CD14-positive monocyte (primary cell): ENCODE data around the gene C3orf18. TPM values are rescaled to one million over a fixed set of nuclear protein-coding genes. Genes with fewer than 3 reads are reported as not detected.
A peak's percentile ranks its signal among the peaks of the same experiment; 100 is the strongest.

ENCODE experiments used
- DNase-seq, 3 donors: peaks; one replicate each; pipeline ENCODE4 v3.0.0-alpha.2; 2011 to 2022
- H2AFZ ChIP-seq: 2 replicates; pipeline ENCODE4 v1.6.0; 2012; ENCODE audit warnings: mild to moderate bottlenecking, low read depth, low read length, inconsistent platforms; ENCODE audit not compliant: insufficient read depth, poor library complexity, severe bottlenecking
- H3K27ac ChIP-seq, 2 donors: 1 replicate in 1 of 2; 2 replicates in 1 of 2; pipeline ENCODE4 v1.5.1; 2012 to 2013; ENCODE audit warnings: low read length in 2 of 2, control low read depth in 1 of 2, inconsistent platforms in 1 of 2, low read depth in 1 of 2, mild to moderate bottlenecking in 1 of 2
- H3K27me3 ChIP-seq, 2 donors: one replicate each; pipeline versions ENCODE4 v1.6.0 to v1.6.1; 2011 to 2013; ENCODE audit warnings: low read length in 2 of 2; ENCODE audit not compliant: control insufficient read depth in 2 of 2, insufficient read depth in 2 of 2
- H3K36me3 ChIP-seq, 2 donors: replicated peaks in 1 of 2; 1 replicate in 1 of 2; 2 replicates in 1 of 2; pipeline versions ENCODE4 v1.5.1 to v1.6.1; 2012 to 2013; ENCODE audit warnings: low read length in 2 of 2, control low read depth in 1 of 2, inconsistent platforms in 1 of 2, mild to moderate bottlenecking in 1 of 2; ENCODE audit not compliant: insufficient read depth in 2 of 2, control insufficient read depth in 1 of 2
- H3K4me1 ChIP-seq, 2 donors: 1 replicate in 1 of 2; 2 replicates in 1 of 2; pipeline versions ENCODE4 v1.5.1 to v1.6.1; 2012 to 2013; ENCODE audit warnings: low read length in 2 of 2, control low read depth in 1 of 2, inconsistent platforms in 1 of 2, mild to moderate bottlenecking in 1 of 2, moderate library complexity in 1 of 2; ENCODE audit not compliant: insufficient read depth in 2 of 2, control insufficient read depth in 1 of 2
- H3K4me2 ChIP-seq: replicated peaks from 2 replicates; pipeline ENCODE3; 2012; ENCODE audit warnings: low read length, moderate library complexity, mild to moderate bottlenecking; ENCODE audit not compliant: poor library complexity, severe bottlenecking; ENCODE audit errors: extremely low read depth
- H3K4me3 ChIP-seq, 3 experiments: fragments of 200-600 bp in 1 of 3; sonication (generic) in 1 of 3; replicated peaks in 1 of 3; 1 replicate in 2 of 3; 2 replicates in 1 of 3; pipeline ENCODE4 v1.5.1; 2011 to 2013; ENCODE audit warnings: low read length in 3 of 3, mild to moderate bottlenecking in 3 of 3, control low read depth in 2 of 3, low read depth in 2 of 3, inconsistent platforms in 1 of 3, moderate library complexity in 1 of 3
- H3K79me2 ChIP-seq: 2 replicates; pipeline ENCODE4 v1.6.0; 2012; ENCODE audit warnings: mild to moderate bottlenecking, control low read depth, inconsistent platforms, low read length, moderate library complexity; ENCODE audit not compliant: insufficient read depth
- H3K9ac ChIP-seq: 2 replicates; pipeline ENCODE4 v1.6.0; 2017; ENCODE audit warnings: low read length, mild to moderate bottlenecking; ENCODE audit not compliant: insufficient read depth, poor library complexity, severe bottlenecking
- H3K9me3 ChIP-seq, 2 donors: replicated peaks in 1 of 2; 1 replicate in 1 of 2; 2 replicates in 1 of 2; pipeline versions ENCODE4 v1.5.1 to v1.6.1; 2012 to 2013; ENCODE audit warnings: low read length in 2 of 2, control low read depth in 1 of 2; ENCODE audit not compliant: control insufficient read depth in 1 of 2, insufficient read depth in 1 of 2
- H4K20me1 ChIP-seq: 2 replicates; pipeline ENCODE4 v1.6.0; 2012; ENCODE audit warnings: mild to moderate bottlenecking, low read length, control low read depth, moderate library complexity; ENCODE audit not compliant: insufficient read depth
- H3K27ac Mint-ChIP-seq, 7 donors: one replicate each; pipeline ENCODE4 v1.8.0; 2020; ENCODE audit warnings: mild to moderate bottlenecking in 7 of 7, mixed read lengths in 7 of 7, moderate library complexity in 6 of 7, inconsistent platforms in 2 of 7
- H3K27me3 Mint-ChIP-seq, 3 donors: one replicate each; pipeline ENCODE4 v1.8.0; 2021 to 2022; ENCODE audit warnings: low read depth in 3 of 3, mild to moderate bottlenecking in 3 of 3, mixed read lengths in 3 of 3, moderate library complexity in 3 of 3, inconsistent platforms in 1 of 3
- H3K36me3 Mint-ChIP-seq, 2 donors: one replicate each; pipeline ENCODE4 v1.8.0; 2020; ENCODE audit warnings: mixed read lengths in 2 of 2, inconsistent platforms in 1 of 2, mild to moderate bottlenecking in 1 of 2
- H3K4me1 Mint-ChIP-seq: one replicate; pipeline ENCODE4 v1.8.0; 2020; ENCODE audit warnings: mild to moderate bottlenecking, mixed read lengths
- H3K4me3 Mint-ChIP-seq, 2 donors: one replicate each; pipeline ENCODE4 v1.8.0; 2020; ENCODE audit warnings: mild to moderate bottlenecking in 2 of 2, mixed read lengths in 2 of 2, moderate library complexity in 1 of 2
- H3K9me3 Mint-ChIP-seq, 7 donors: one replicate each; pipeline ENCODE4 v1.8.0; 2020 to 2022; ENCODE audit warnings: mixed read lengths in 7 of 7, mild to moderate bottlenecking in 6 of 7, moderate library complexity in 6 of 7, inconsistent platforms in 2 of 7
- CTCF ChIP-seq: fragments of 200-600 bp; IDR thresholded peaks from one replicate; pipeline ENCODE4 v1.8.0; 2022; ENCODE audit warnings: antibody characterized with exemption, mild to moderate bottlenecking
- WGBS: methylation state at CpG from one replicate; pipeline ENCODE4 v1.1.5; 2013; ENCODE audit warnings: missing lambda C conversion rate; ENCODE audit not compliant: insufficient coverage; 5-methylcytosine and 5-hydroxymethylcytosine counted together
- intact Hi-C, 2 donors: fragments of 100-400 bp; cut with micrococcal nuclease; formaldehyde crosslinking; loops; one replicate each; pipeline versions ENCODE4 v1.15.0 to v1.15.1; 2023
- polyA plus RNA-seq, 3 donors: library from polyadenylated mRNA; depleted of rRNA in 1 of 3; unstranded in 2 of 3; stranded (reverse) in 1 of 3; fragments of 300-500 nt in 2 of 3; fragments of >200 nt in 1 of 3; fragmentation: Illumina TruSeq in 2 of 3; gene quantifications; 1 replicate in 2 of 3; 2 replicates in 1 of 3; pipeline ENCODE4 v1.2.3, GENCODE V29; 2012 to 2021

Gene C3orf18
- polyA plus RNA-seq, 3 donors: 0.18 to 1.5 (median 0.76) TPM

DNA sequence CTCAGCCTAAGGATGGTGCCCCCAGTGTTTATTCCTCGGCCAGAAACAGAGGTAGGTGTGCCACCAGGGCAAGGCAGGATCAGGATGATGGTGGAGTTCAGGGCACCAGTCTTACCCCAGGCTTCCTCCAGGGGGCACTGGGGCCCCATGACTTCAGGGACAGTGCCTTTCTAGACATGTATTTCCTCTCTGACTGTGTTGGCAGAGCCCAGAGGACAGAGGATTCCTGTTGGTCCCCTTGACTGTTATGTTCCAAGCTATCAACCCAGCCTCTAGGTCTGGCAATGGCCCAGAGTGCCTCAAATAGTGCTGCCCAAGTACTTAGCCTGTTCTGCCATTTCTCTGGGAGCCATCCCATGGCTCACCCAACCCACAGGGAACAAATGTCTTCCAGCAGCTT, 4.6 kb upstream of the C3orf18 start:
- 11% methylated on average over 1 of the region's 1 CpG for WGBS
- Mint-ChIP-seq H3K4me1 (peaks cover 38% of the 10 kb centered on the region), H3K27me3 (peaks cover 0 to under 1% (median 0%) of the 10 kb centered on the region in 3 donors), H3K27ac (peak overlapping the region in 3 of 7 donors; percentile 36 to 73 (median 65)), H3K9me3 (no peaks in the 10 kb centered on the region), H3K4me3 (no peak overlapping the region), H3K36me3 (peaks cover 10 to 17% of the 10 kb centered on the region in 2 donors)
- intact Hi-C loops: loop anchor here (1.0 to 10.0 kb wide), 3 partner anchors 40 to 83 kb away; no protein-coding TSS in a partner anchor
- H3K36me3 ChIP-seq: peaks cover 2 to 15% of the 10 kb centered on the region in 2 donors
- H2AFZ ChIP-seq: no peak overlapping the region
- no peaks in the 10 kb centered on the region for H4K20me1 ChIP-seq
- H3K27me3 ChIP-seq: no peaks in the 10 kb centered on the region
- H3K9ac ChIP-seq: no peak overlapping the region
- peak; percentile 95 for TF ChIP-seq CTCF
- H3K4me2 ChIP-seq: no peak overlapping the region
- peaks cover 9% of the 10 kb centered on the region for H3K79me2 ChIP-seq
- DNase-seq: peak; percentile 71 to 81 (median 75)
- no peaks in the 10 kb centered on the region for H3K9me3 ChIP-seq
- peak overlapping the region in 1 of 2 donors; percentile 14 for H3K27ac ChIP-seq
- H3K4me3 ChIP-seq: no peak overlapping the region
- H3K4me1 ChIP-seq: peaks cover 24 to 46% of the 10 kb centered on the region in 2 donors

DNA sequence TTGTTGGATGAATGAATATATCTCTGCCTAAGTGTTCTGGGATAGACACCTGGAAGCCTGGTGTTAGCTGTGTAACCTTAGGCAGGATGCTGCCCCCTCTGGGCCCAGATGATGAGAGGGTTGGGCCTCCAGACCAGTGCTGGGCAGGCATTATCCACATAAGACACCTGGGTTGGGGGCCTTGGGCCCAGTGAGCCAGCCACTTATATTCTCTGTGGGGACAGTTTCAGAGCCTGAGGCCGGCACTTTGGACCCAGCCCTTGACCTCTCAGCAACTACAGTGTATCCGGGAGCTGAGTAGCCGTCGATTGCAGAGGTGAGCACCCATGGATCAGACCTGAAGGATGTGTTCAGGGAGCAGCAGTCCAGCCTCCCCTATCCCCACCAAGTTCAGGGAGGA, 3.9 kb upstream of the C3orf18 start:
- no CpG with 5 or more reads among the region's 4 CpGs for WGBS
- Histone ChIP-seq H3K4me2 (no peak overlapping the region), H3K4me3 (no peak overlapping the region), H3K79me2 (peaks cover 9% of the 10 kb centered on the region), H2AFZ (no peak overlapping the region), H3K4me1 (peaks cover 29 to 52% of the 10 kb centered on the region in 2 donors), H3K36me3 (peaks cover 2 to 8% of the 10 kb centered on the region in 2 donors), H3K27me3 (peaks cover 0 to 4% of the 10 kb centered on the region in 2 donors), H3K9ac (no peak overlapping the region), H4K20me1 (no peaks in the 10 kb centered on the region), H3K27ac (no peak overlapping the region), H3K9me3 (no peaks in the 10 kb centered on the region)
- Mint-ChIP-seq H3K36me3 (peaks cover 10 to 17% of the 10 kb centered on the region in 2 donors), H3K27ac (peak overlapping the region in 1 of 7 donors; percentile 37), H3K27me3 (peaks cover 3 to 8% (median 4%) of the 10 kb centered on the region in 3 donors), H3K4me1 (peaks cover 45% of the 10 kb centered on the region), H3K9me3 (peaks cover 0 to 3% (median 0%) of the 10 kb centered on the region in 7 donors), H3K4me3 (no peak overlapping the region)
- no peak for DNase-seq
- no peak for TF ChIP-seq CTCF
- intact Hi-C loops: loop anchor here in 1 of 2 donors (10.0 kb wide), 1 partner anchor 83 kb away; no protein-coding TSS in a partner anchor
